ENCODE data around the gene ATP13A5.

The ATP13A5 gene

GRCh38 chr3:193347521-193348501 is 30.7 kb downstream of the ATP13A5 start:
- peak; percentile 54 for DNase-seq

- no peak for DNase-seq
Observed at GRCh38 chr3:193346259-193346658, 32.3 kb downstream of the ATP13A5 start.

DNA sequence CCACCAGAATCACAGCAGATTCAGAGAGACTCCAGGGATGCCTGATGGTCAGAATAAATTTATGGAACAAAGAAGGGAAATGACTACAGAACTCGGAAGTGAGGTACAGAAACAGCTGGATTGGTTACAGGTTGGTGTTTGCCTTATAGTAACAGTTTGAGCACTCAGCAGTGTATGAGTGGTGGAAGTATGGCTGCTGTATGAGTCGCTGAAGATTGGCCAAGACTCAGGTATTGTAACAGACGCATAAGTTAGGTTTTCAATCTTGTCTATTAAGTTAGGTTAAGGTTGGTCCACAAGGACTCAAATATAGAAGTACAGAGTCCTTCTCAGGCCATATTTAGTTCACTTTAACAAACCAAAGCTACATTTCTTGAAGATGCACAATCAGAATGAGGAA is 33.1 kb downstream of the ATP13A5 start:
- no peak for DNase-seq

GRCh38 chr3:193344486-193344885 is 34.1 kb downstream of the ATP13A5 start:
- DNase-seq, result no peak

DNA sequence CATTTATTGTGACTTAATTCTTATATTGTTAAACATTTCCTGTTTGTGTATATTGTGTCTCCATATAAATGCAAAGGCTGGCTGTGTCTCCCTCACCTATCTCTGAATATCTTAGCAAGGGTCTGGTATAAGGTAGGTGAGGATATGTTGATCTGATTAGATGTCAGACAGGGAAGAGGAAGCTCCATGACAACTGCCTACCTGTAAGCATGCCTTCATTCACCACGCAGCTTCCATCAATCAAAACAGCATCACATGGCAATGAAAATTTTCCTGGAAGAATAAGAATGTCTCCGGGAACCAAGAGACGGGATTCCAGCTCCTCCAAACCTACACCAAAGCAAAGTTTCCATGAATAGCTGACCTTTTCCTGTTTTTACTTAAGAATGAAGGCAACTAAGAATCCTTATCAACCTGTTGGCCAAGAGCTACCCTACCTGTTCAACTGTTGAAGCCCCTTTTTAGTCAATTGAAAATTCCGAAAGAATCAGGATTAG is 34.8 kb downstream of the ATP13A5 start:
- DNase-seq, result no peak

GRCh38 chr3:193342551-193342950 is 36.0 kb downstream of the ATP13A5 start:
- DNase-seq, result no peak

- DNase-seq, result no peak
Observed at GRCh38 chr3:193335031-193335430, 43.5 kb downstream of the ATP13A5 start.

DNA sequence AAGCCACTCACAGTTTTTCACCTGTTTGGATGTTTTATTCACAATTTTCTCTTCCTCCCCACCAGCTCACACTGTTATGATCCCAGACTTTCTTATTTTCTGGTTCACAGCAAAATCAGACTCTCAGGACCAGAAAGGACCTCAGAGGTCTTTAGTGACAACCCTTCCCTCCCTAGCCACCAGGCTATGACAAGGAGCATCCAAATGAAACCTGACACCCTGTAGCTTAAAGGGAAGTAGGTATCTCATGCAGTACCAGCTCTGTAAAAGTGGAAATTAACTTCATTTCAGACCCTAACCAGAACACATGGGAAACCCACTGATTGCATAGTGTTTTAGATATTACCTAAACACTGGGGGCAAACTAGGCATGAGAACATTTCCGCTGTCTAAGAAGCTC is 45.3 kb downstream of the ATP13A5 start:
- no peak for DNase-seq

GRCh38 chr3:193330555-193331204 is 47.9 kb downstream of the ATP13A5 start:
- DNase-seq, result no peak

- DNase-seq, result no peak
Observed at GRCh38 chr3:193317682-193318300, 60.8 kb downstream of the ATP13A5 start.

GRCh38 chr3:193314161-193314560 is 64.4 kb downstream of the ATP13A5 start:
- DNase-seq, result no peak

- no peak for DNase-seq
Observed at GRCh38 chr3:193313061-193313958, 65.2 kb downstream of the ATP13A5 start.

DNA sequence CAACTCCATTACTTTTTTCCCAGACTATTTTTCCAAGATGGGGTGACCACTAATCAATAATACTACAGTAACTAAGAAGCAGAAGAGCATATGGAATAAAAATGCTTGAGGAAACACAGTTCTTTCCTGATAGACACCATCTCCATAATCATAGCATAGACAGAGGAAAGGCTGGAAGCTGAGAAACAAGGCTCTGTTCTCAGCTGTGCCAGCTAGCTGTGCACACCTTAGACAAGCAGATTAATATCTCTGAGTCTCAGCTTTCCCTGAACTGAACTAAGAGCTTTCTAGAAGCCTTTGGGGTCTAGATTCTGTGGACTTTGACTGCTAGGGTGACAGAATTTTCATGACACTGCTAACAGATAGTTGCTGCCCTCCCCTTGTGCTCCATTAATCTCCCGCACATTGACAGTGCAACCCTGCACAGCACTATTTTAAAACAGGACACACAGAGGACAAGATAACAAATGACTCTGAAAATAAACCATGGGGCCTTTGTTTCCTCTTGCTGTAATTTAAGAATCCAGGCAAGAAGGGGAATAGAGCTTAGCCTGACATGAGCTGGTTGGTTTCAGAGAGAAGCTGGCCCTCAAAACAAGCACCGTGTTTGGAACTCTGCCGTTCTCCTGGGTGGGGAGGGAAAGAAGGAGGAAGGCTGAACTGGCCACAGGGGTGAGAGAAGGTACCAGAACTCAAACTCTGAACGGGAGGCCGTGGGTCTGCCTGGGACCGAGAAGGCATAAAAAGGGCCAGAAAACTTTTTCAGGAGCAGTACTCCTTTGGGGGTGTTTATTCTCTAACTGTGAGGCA is 67.4 kb downstream of the ATP13A5 start:
- no peak for DNase-seq

DNA sequence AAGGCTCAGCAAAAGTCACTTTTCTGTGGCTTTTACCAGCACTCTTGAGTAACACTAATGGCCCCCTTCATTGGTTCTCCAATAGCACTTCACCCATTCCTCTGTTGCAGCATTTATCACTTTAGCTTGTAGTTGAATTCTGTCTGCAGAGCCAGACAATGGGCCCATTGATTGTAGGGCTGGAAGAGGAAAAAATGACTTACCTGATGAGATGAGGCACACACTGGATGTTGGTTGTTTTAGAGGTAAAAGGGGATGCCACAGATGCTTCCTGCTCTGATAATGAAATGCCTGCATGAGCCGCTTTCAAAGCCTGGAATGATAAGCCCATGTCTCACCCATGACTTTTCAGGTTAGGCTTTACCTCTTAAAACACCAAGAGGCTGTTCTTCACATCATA is 73.2 kb downstream of the ATP13A5 start:
- no peak for DNase-seq

DNA sequence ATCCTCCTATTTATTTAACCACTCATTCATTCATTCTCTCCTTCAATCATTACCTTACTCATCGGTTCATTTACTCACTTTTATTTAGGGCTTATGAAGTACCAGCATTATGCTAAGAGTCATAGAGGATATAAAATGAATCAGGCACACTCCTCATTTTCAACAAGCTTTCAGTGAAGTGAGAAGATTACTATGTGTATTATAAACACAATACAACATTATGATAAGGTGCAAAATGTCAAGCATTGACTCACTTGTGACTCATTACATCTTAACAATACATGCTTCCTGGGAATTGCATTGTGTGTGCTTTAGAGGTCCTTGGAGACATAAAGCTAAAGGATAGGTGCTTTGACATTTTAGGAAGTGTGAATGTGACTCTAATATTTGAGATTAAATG is 77.1 kb downstream of the ATP13A5 start:
- DNase-seq, result no peak

GRCh38 chr3:193297421-193297820 is 81.1 kb downstream of the ATP13A5 start:
- DNase-seq, result no peak

- no peak for DNase-seq
Observed at GRCh38 chr3:193295985-193296384, 82.6 kb downstream of the ATP13A5 start.

- no peak for DNase-seq
Observed at GRCh38 chr3:193292386-193292785, 86.2 kb downstream of the ATP13A5 start.

GRCh38 chr3:193271101-193271840 is 107.3 kb downstream of the ATP13A5 start:
- no peak for DNase-seq

DNA sequence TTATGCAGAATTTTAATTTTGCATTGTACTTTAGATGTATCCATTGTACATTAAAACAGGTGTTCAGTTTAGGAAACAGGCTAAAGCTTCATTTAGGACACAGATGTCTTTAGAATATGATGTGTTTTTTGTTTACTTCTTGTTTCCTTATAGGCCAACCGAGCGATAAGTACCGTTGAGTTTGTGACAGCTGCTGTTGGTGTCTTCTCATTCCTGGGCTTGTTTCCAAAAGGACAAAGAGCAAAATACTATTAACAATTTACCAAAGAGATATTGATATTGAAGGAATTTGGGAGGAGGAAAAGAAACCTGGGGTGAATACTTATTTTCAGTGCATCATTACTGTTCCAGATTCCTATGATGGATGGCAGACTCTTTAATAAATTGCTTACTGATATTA is 108.1 kb downstream of the ATP13A5 start:
- no peak for DNase-seq

All from NCI-H1417 treated with DMSO at 0.1 percent for 48 hours (cell line).